Measurements from ENCODE around the gene MAD1L1. TPM values are rescaled to one million over a fixed set of nuclear protein-coding genes. Genes with fewer than 3 reads are reported as not detected.
A peak's percentile ranks its signal among the peaks of the same experiment; 100 is the strongest.

MAD1L1 gene
- total and polyA plus RNA-seq, 2 of the 13 experiments (the other 11 are each of a cell fraction or from before 2014, with no cell fraction given): 17.4 to 64.7 TPM

DNA sequence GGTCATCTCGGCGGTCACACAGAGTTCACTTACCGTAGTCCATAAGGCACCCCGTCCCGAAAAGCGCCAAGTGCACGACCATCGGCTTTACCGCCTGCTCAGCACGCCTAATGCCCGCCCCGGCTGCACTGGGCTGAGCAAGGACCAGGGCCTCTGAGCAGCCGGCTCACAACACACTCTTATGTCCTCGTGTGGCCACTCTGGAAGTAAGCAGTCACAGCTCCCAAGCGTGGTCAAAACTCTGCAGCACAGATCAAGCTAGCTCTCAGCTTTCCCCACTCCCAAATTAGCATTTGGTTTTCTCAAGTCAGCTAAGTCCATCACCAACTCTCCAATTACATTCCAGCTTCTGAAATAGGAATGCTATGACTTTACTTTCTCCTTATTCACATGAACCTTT is 57.7 kb downstream of the MAD1L1 start:
- no peak overlapping the region for H2AFZ ChIP-seq (ENCODE audit: low read length)
- DNase-seq (ENCODE audit: low spot score): no peak
- no peaks in the 10 kb centered on the region for H3K9me3 ChIP-seq (ENCODE audit: low read length)
- ChIA-PET CTCF (ENCODE audit: low intra/inter-chr PET ratio, low total read pairs) (no interaction called here), POLR2A (no interaction called here)
- H3K79me2 ChIP-seq (ENCODE audit: insufficient read depth, low read length): no peaks in the 10 kb centered on the region
- H3K27me3 ChIP-seq (ENCODE audit: control insufficient read depth in 1 of 2, insufficient read depth in 2 of 2, low read length in 2 of 2): no peaks in the 10 kb centered on the region
- no peak for ATAC-seq
- in situ Hi-C loops (cut with HindIII; ENCODE audit: extremely low pct_ligation_motif_present, low pct_unique_long_range_greater_than_20kb): no loop called here
- H4K20me1 ChIP-seq (ENCODE audit: insufficient read depth, low read length): no peaks in the 10 kb centered on the region
- no peak for FAIRE-seq
- no peak overlapping the region for H3K4me3 ChIP-seq (replicated peaks in 1 of 3; ENCODE audit: insufficient read depth in 1 of 3, low read depth in 2 of 3, low read length in 3 of 3)
- intact Hi-C loops (cut with micrococcal nuclease; ENCODE audit: unreplicated experiment): no loop called here
- H3K9ac ChIP-seq (ENCODE audit: insufficient read depth, low read depth, low read length): no peak overlapping the region
- TF ChIP-seq, protein P1, sequence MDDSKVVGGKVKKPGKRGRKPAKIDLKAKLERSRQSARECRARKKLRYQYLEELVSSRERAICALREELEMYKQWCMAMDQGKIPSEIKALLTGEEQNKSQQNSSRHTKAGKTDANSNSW (CRISPR knock-in tag; IDR thresholded peaks at IDR 0.05; ENCODE audit: borderline replicate concordance): no peak
- TF ChIP-seq, protein P2, sequence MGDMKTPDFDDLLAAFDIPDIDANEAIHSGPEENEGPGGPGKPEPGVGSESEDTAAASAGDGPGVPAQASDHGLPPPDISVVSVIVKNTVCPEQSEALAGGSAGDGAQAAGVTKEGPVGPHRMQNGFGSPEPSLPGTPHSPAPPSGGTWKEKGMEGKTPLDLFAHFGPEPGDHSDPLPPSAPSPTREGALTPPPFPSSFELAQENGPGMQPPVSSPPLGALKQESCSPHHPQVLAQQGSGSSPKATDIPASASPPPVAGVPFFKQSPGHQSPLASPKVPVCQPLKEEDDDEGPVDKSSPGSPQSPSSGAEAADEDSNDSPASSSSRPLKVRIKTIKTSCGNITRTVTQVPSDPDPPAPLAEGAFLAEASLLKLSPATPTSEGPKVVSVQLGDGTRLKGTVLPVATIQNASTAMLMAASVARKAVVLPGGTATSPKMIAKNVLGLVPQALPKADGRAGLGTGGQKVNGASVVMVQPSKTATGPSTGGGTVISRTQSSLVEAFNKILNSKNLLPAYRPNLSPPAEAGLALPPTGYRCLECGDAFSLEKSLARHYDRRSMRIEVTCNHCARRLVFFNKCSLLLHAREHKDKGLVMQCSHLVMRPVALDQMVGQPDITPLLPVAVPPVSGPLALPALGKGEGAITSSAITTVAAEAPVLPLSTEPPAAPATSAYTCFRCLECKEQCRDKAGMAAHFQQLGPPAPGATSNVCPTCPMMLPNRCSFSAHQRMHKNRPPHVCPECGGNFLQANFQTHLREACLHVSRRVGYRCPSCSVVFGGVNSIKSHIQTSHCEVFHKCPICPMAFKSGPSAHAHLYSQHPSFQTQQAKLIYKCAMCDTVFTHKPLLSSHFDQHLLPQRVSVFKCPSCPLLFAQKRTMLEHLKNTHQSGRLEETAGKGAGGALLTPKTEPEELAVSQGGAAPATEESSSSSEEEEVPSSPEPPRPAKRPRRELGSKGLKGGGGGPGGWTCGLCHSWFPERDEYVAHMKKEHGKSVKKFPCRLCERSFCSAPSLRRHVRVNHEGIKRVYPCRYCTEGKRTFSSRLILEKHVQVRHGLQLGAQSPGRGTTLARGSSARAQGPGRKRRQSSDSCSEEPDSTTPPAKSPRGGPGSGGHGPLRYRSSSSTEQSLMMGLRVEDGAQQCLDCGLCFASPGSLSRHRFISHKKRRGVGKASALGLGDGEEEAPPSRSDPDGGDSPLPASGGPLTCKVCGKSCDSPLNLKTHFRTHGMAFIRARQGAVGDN (CRISPR knock-in tag; IDR thresholded peaks at IDR 0.05): 0 out of 2 replicates have a peak, but pooled peaks have one; percentile 13
- H3K4me1 ChIP-seq (ENCODE audit: insufficient read depth, low read length): peaks cover 41% of the 10 kb centered on the region
- 97% methylated on average over 13 of the region's 15 CpGs for WGBS (ENCODE audit: low lambda C conversion rate)
- no TSS peak for BruUV-seq (replicated peaks)
- no peak overlapping the region for H3K27ac ChIP-seq (ENCODE audit: extremely low read length, insufficient read depth, low read length)
- no peak overlapping the region for H3K4me2 ChIP-seq (ENCODE audit: low read depth, low read length)
- peaks cover 2 to 19% of the 10 kb centered on the region in 2 experiments; a peak in 3 of 5 replicates for H3K36me3 ChIP-seq (replicated peaks in 1 of 2; ENCODE audit: control insufficient read depth in 1 of 2, insufficient read depth in 2 of 2, low read length in 2 of 2)

Data from HepG2 (cell line).